Measurements from ENCODE around the gene SLC9A6. TPM values are rescaled to one million over a fixed set of nuclear protein-coding genes. Genes with fewer than 3 reads are reported as not detected.

The SLC9A6 gene
- total RNA-seq, 1 donor from 2014 or later, result 24.2 TPM

- TF ChIP-seq CTCF (IDR thresholded peaks at IDR 0.05), result no peak
- TF ChIP-seq EZH2phosphoT487 (IDR thresholded peaks at IDR 0.05), result no peak
- TF ChIP-seq EZH2 (IDR thresholded peaks at IDR 0.05), result no peak
- no peaks in the 10 kb centered on the region for H3K36me3 ChIP-seq
- peak overlapping the region; percentile 76 for H3K4me2 ChIP-seq
- DNase-seq (ENCODE audit: low spot score), result no peak
- Mint-ChIP-seq H3K9me3 (peaks cover 3% of the 10 kb centered on the region), H3K27ac (peak overlapping the region; percentile 98), H3K36me3 (no peaks in the 10 kb centered on the region), H3K4me3 (peak overlapping the region; percentile 93), H3K4me1 (peaks cover 19% of the 10 kb centered on the region), H3K27me3 (ENCODE audit: insufficient read depth, low read depth) (peaks cover 5% of the 10 kb centered on the region)
- peak overlapping the region; percentile 78 for H2AFZ ChIP-seq (replicated peaks)
- H3K27me3 ChIP-seq, result no peaks in the 10 kb centered on the region
- H3K79me2 ChIP-seq (ENCODE audit: low read depth), result peaks cover 37% of the 10 kb centered on the region
- no peaks in the 10 kb centered on the region for H4K20me1 ChIP-seq (ENCODE audit: low read depth)
- H3K9me3 ChIP-seq (ENCODE audit: low read depth), result no peaks in the 10 kb centered on the region
- H3K4me1 ChIP-seq, result no peaks in the 10 kb centered on the region
- peaks cover 5% of the 10 kb centered on the region for H3F3A ChIP-seq (ENCODE audit: low read depth)
- H3K4me3 ChIP-seq, result peak overlapping the region; percentile 62
- H3K27ac ChIP-seq, result peak overlapping the region; percentile 73
- peak overlapping the region; percentile 58 for H3K9ac ChIP-seq
Observed at GRCh38 chrX:135973025-135973547, 12.1 kb upstream of the SLC9A6 start.

GRCh38 chrX:135973548-135974278 is 11.5 kb upstream of the SLC9A6 start, which contains the start of gene MMGT1:
MMGT1 (minus strand) TSS chrX:135973988; CDS start chrX:135973675, 313 bp downstream.
- TF ChIP-seq CTCF (IDR thresholded peaks at IDR 0.05) (peak; percentile 4), EZH2 (IDR thresholded peaks at IDR 0.05) (no peak)
- Histone ChIP-seq H3K9me3 (ENCODE audit: low read depth) (no peaks in the 10 kb centered on the region), H3K4me2 (peak within 1 kb of the TSS; percentile 76), H3K79me2 (ENCODE audit: low read depth) (peaks cover 37% of the 10 kb centered on the region), H3K27me3 (no peaks in the 10 kb centered on the region), H3K4me3 (peak within 1 kb of the TSS; percentile 62), H4K20me1 (ENCODE audit: low read depth) (no peaks in the 10 kb centered on the region), H2AFZ (replicated peaks) (peak within 1 kb of the TSS; percentile 78), H3K36me3 (no peaks in the 10 kb centered on the region), H3F3A (ENCODE audit: low read depth) (peaks cover 5% of the 10 kb centered on the region), H3K27ac (peak within 1 kb of the TSS; percentile 73), H3K9ac (peak within 1 kb of the TSS; percentile 58), H3K4me1 (no peaks in the 10 kb centered on the region)
- no peaks in the 10 kb centered on the region for H3K36me3 Mint-ChIP-seq
- H3K4me1 Mint-ChIP-seq, result peaks cover 19% of the 10 kb centered on the region
- peak within 1 kb of the TSS; percentile 93 for H3K4me3 Mint-ChIP-seq
- H3K9me3 Mint-ChIP-seq, result peaks cover 3% of the 10 kb centered on the region
- peak; percentile 88 for DNase-seq (ENCODE audit: low spot score)
- peak within 1 kb of the TSS; percentile 98 for H3K27ac Mint-ChIP-seq
- H3K27me3 Mint-ChIP-seq (ENCODE audit: insufficient read depth, low read depth), result peaks cover 5% of the 10 kb centered on the region

GRCh38 chrX:135974279-135974856 is 10.9 kb upstream of the SLC9A6 start:
- Histone ChIP-seq H4K20me1 (ENCODE audit: low read depth) (no peaks in the 10 kb centered on the region), H3K79me2 (ENCODE audit: low read depth) (peaks cover 33% of the 10 kb centered on the region), H2AFZ (replicated peaks) (no peak overlapping the region), H3K9ac (no peak overlapping the region), H3K4me1 (no peaks in the 10 kb centered on the region), H3F3A (ENCODE audit: low read depth) (peaks cover 5% of the 10 kb centered on the region), H3K36me3 (no peaks in the 10 kb centered on the region), H3K9me3 (ENCODE audit: low read depth) (no peaks in the 10 kb centered on the region), H3K4me2 (peak overlapping the region; percentile 55), H3K27ac (no peak overlapping the region), H3K4me3 (peak overlapping the region; percentile 24), H3K27me3 (no peaks in the 10 kb centered on the region)
- H3K4me3 Mint-ChIP-seq, result peak overlapping the region; percentile 79
- peak; percentile 85 for DNase-seq (ENCODE audit: low spot score)
- H3K27ac Mint-ChIP-seq, result no peak overlapping the region
- H3K9me3 Mint-ChIP-seq, result peaks cover 3% of the 10 kb centered on the region
- peaks cover 19% of the 10 kb centered on the region for H3K4me1 Mint-ChIP-seq
- peaks cover 5% of the 10 kb centered on the region for H3K27me3 Mint-ChIP-seq (ENCODE audit: insufficient read depth, low read depth)
- TF ChIP-seq EZH2phosphoT487 (IDR thresholded peaks at IDR 0.05), result no peak
- TF ChIP-seq CTCF (IDR thresholded peaks at IDR 0.05), result no peak
- no peak for TF ChIP-seq EZH2 (IDR thresholded peaks at IDR 0.05)
- H3K36me3 Mint-ChIP-seq, result no peaks in the 10 kb centered on the region

Measured in neural progenitor cell (in vitro differentiated cells).